HepG2 (cell line): ENCODE measurements around the gene FAM20C. TPM values are rescaled to one million over a fixed set of nuclear protein-coding genes. Genes with fewer than 3 reads are reported as not detected.

Experiments used
- ARID2 ChIP-seq: sonication (generic); formaldehyde crosslinking; IDR thresholded peaks from 2 replicates; pipeline ENCODE4 v1.8.1; 2022; ENCODE audit warnings: mild to moderate bottlenecking, missing genetic modification reagents, borderline replicate concordance
- DBP ChIP-seq: sonication (generic); formaldehyde crosslinking; IDR thresholded peaks from 2 replicates; pipeline ENCODE4 v1.4.0; 2020; ENCODE audit warnings: missing genetic modification reagents; ENCODE audit errors: not compliant biosample characterization
- GMEB1 ChIP-seq: sonication (generic); formaldehyde crosslinking; IDR thresholded peaks from 2 replicates; pipeline ENCODE4 v1.5.1; 2020; ENCODE audit warnings: missing genetic modification reagents, mild to moderate bottlenecking, borderline replicate concordance
- MTA3 ChIP-seq: sonication (generic); formaldehyde crosslinking; IDR thresholded peaks from 2 replicates; pipeline ENCODE4 v1.4.0; 2020; ENCODE audit warnings: missing genetic modification reagents
- NRL ChIP-seq: sonication (generic); formaldehyde crosslinking; IDR thresholded peaks from 2 replicates; pipeline ENCODE4 v1.5.0; 2020; ENCODE audit warnings: missing genetic modification reagents, mild to moderate bottlenecking, moderate library complexity, borderline replicate concordance
- RBAK ChIP-seq: sonication (generic); formaldehyde crosslinking; IDR thresholded peaks from 2 replicates; pipeline ENCODE4 v1.5.1; 2020; ENCODE audit warnings: mild to moderate bottlenecking, missing genetic modification reagents
- RCOR2 ChIP-seq: IDR thresholded peaks from 2 replicates; pipeline ENCODE4 v1.6.1; 2016; ENCODE audit warnings: missing biosample characterization, missing genetic modification reagents
- SRY ChIP-seq: sonication (generic); formaldehyde crosslinking; IDR thresholded peaks from 2 replicates; pipeline ENCODE4 v1.8.0; 2022; ENCODE audit warnings: mild to moderate bottlenecking, missing genetic modification reagents
- TCF7 ChIP-seq: sonication (generic); IDR thresholded peaks from 2 replicates; pipeline ENCODE4 v1.6.1; 2016; ENCODE audit warnings: antibody characterized with exemption, low read depth
- ZBTB10 ChIP-seq: sonication (generic); formaldehyde crosslinking; IDR thresholded peaks from 2 replicates; pipeline ENCODE4 v1.4.0; 2020; ENCODE audit warnings: missing genetic modification reagents, borderline replicate concordance
- ZNF44 ChIP-seq: sonication (generic); formaldehyde crosslinking; IDR thresholded peaks from 2 replicates; pipeline ENCODE4 v1.5.1; 2020; ENCODE audit warnings: mild to moderate bottlenecking, missing genetic modification reagents
- ZNF546 ChIP-seq: sonication (generic); formaldehyde crosslinking; conservative IDR thresholded peaks from 2 replicates; pipeline ENCODE4 v1.8.1; 2023; ENCODE audit warnings: mild to moderate bottlenecking, missing genetic modification reagents
- ZNF556 ChIP-seq: sonication (generic); formaldehyde crosslinking; IDR thresholded peaks from 2 replicates; pipeline ENCODE4 v1.4.0; 2020; ENCODE audit warnings: mild to moderate bottlenecking, missing genetic modification reagents, borderline replicate concordance
- ZNF646 ChIP-seq: sonication (generic); formaldehyde crosslinking; IDR thresholded peaks from 2 replicates; pipeline ENCODE4 v1.9.0; 2021; ENCODE audit warnings: mild to moderate bottlenecking, missing genetic modification reagents
- ZNF672 ChIP-seq: sonication (generic); formaldehyde crosslinking; IDR thresholded peaks from 2 replicates; pipeline ENCODE4 v1.8.1; 2022; ENCODE audit warnings: missing genetic modification reagents
- ZNF740 ChIP-seq: sonication (generic); formaldehyde crosslinking; IDR thresholded peaks from 2 replicates; pipeline ENCODE4 v1.4.0; 2020; ENCODE audit warnings: missing genetic modification reagents
- ZNF879 ChIP-seq: sonication (generic); formaldehyde crosslinking; IDR thresholded peaks from 2 replicates; pipeline ENCODE4 v1.8.1; 2023; ENCODE audit warnings: missing genetic modification reagents
- ZSCAN25 ChIP-seq: sonication (generic); formaldehyde crosslinking; IDR thresholded peaks from 2 replicates; pipeline ENCODE4 v1.8.0; 2022; ENCODE audit warnings: mild to moderate bottlenecking, missing genetic modification reagents
- polyA plus RNA-seq, 8 experiments: library from polyadenylated mRNA; depleted of rRNA in 3 of 8; stranded (reverse) in 7 of 8; unstranded in 1 of 8; fragments of >200 nt; fragmentation: Illumina TruSeq in 4 of 8; extraction: Trizol in 4 of 8; gene quantifications; 2 replicates each; pipeline versions ENCODE4 v1.2.1 to v1.2.3, GENCODE V29; 2011 to 2016; ENCODE audit warnings: low read depth in 4 of 8, missing spikeins in 1 of 8, mixed read lengths in 1 of 8; ENCODE audit not compliant: insufficient read depth in 1 of 8
- total RNA-seq, 5 experiments: library from RNA; depleted of rRNA; stranded (reverse); fragments of >200 nt; fragmentation: Illumina TruSeq; extraction: Trizol; gene quantifications; 2 replicates each; pipeline ENCODE4 v1.2.3, GENCODE V29; 2016; ENCODE audit warnings: low read depth in 1 of 5

The FAM20C gene
- total and polyA plus RNA-seq, 2 of the 13 experiments (the other 11 are each of a cell fraction or from before 2014, with no cell fraction given) = 11.9 to 19.9 TPM

- no peak for TF ChIP-seq ZNF646 (CRISPR knock-in tag)
- TF ChIP-seq ARID2 (CRISPR knock-in tag) = no peak
- no peak for TF ChIP-seq MTA3 (CRISPR knock-in tag)
- TF ChIP-seq ZNF672 (CRISPR knock-in tag) = no peak
- TF ChIP-seq ZSCAN25 (CRISPR knock-in tag) = no peak; the same call in 1 of the 2 replicates
- TF ChIP-seq ZNF546 (CRISPR knock-in tag) = no peak
- no peak for TF ChIP-seq TCF7
- no peak for TF ChIP-seq ZNF740 (CRISPR knock-in tag)
- TF ChIP-seq ZNF879 = no peak
- no peak for TF ChIP-seq RCOR2 (CRISPR knock-in tag)
- no peak for TF ChIP-seq ZBTB10
- no peak for TF ChIP-seq SRY (CRISPR knock-in tag)
- no peak for TF ChIP-seq ZNF44
- no peak for TF ChIP-seq NRL (CRISPR knock-in tag)
- TF ChIP-seq DBP = no peak
- TF ChIP-seq ZNF556 (CRISPR knock-in tag) = peak; percentile 56; the same call in 1 of the 2 replicates
- TF ChIP-seq RBAK (CRISPR knock-in tag) = no peak
- no peak for TF ChIP-seq GMEB1 (CRISPR knock-in tag)
These were observed 102.2 kb downstream of the FAM20C start (continued) for GRCh38 chr7:294440-295154.
